Endodermal cell (in vitro differentiated cells): ENCODE data around the gene PRRX2. TPM values are rescaled to one million over a fixed set of nuclear protein-coding genes. Genes with fewer than 3 reads are reported as not detected.

Source experiments
- DNase-seq: peaks from one replicate; pipeline ENCODE4 v3.0.0-alpha.2; 2017
- H3K27ac ChIP-seq: 2 replicates; pipeline ENCODE4 v1.5.1; 2013; ENCODE audit warnings: mild to moderate bottlenecking, low read depth, low read length, moderate library complexity
- H3K27me3 ChIP-seq: 2 replicates; pipeline ENCODE4 v1.6.1; 2013; ENCODE audit warnings: mild to moderate bottlenecking, low read length, moderate library complexity; ENCODE audit not compliant: insufficient read depth, control insufficient read depth, poor library complexity, severe bottlenecking
- H3K36me3 ChIP-seq: 2 replicates; pipeline ENCODE4 v1.7.0; 2013; ENCODE audit warnings: mild to moderate bottlenecking, low read length, moderate library complexity; ENCODE audit not compliant: control insufficient read depth, insufficient read depth
- H3K4me1 ChIP-seq: one replicate; pipeline ENCODE4 v1.7.0; 2013; ENCODE audit warnings: low read length; ENCODE audit not compliant: control insufficient read depth, insufficient read depth
- H3K4me3 ChIP-seq: 2 replicates; pipeline ENCODE4 v1.5.1; 2013; ENCODE audit warnings: mild to moderate bottlenecking, low read length, moderate library complexity
- H3K9ac ChIP-seq: 2 replicates; pipeline ENCODE4 v1.6.1; 2013; ENCODE audit warnings: mild to moderate bottlenecking, low read length, moderate library complexity; ENCODE audit not compliant: poor library complexity, severe bottlenecking; ENCODE audit errors: extremely low read depth
- H3K9me3 ChIP-seq: 2 replicates; pipeline ENCODE4 v1.6.1; 2013; ENCODE audit warnings: mild to moderate bottlenecking, low read length, moderate library complexity; ENCODE audit not compliant: control insufficient read depth
- H3K27ac Mint-ChIP-seq: 2 replicates; pipeline ENCODE4 v1.8.0; 2020; ENCODE audit warnings: mixed read lengths
- H3K27me3 Mint-ChIP-seq: 2 replicates; pipeline ENCODE4 v1.8.0; 2021; ENCODE audit warnings: mild to moderate bottlenecking, mixed read lengths; ENCODE audit not compliant: insufficient read depth
- H3K36me3 Mint-ChIP-seq: 2 replicates; pipeline ENCODE4 v1.8.0; 2020; ENCODE audit warnings: low read depth, mixed read lengths
- H3K4me1 Mint-ChIP-seq: 2 replicates; pipeline ENCODE4 v1.8.0; 2020; ENCODE audit warnings: mixed read lengths
- H3K4me3 Mint-ChIP-seq: 2 replicates; pipeline ENCODE4 v1.8.0; 2020; ENCODE audit warnings: mild to moderate bottlenecking, moderate library complexity, mixed read lengths
- H3K9me3 Mint-ChIP-seq: 2 replicates; pipeline ENCODE4 v1.8.0; 2020; ENCODE audit warnings: mild to moderate bottlenecking, mixed read lengths
- WGBS, 2 experiments: methylation state at CpG; one replicate each; pipeline versions ENCODE4 v1.1.5 to v1.1.7; 2013; ENCODE audit warnings: missing lambda C conversion rate in 2 of 2, mixed read lengths in 1 of 2; ENCODE audit not compliant: insufficient coverage in 1 of 2, insufficient read length in 1 of 2; 5-methylcytosine and 5-hydroxymethylcytosine counted together
- total RNA-seq, 2 donors: library from RNA; stranded (reverse); fragmentation: NEBNext Ultra II Directional in 1 of 2; extraction: Animal tissue kit (Norgen Biotek cat#: 25700) in 1 of 2; gene quantifications; 2 replicates in 1 of 2; 3 replicates in 1 of 2; pipeline ENCODE4 v1.2.1, GENCODE V29; 2021
- TF ChIP-seq, protein P1 (sequence below): fragments of 200-600 bp; sonication (generic); conservative IDR thresholded peaks from 2 replicates; pipeline ENCODE4 v1.5.0; 2021; ENCODE audit warnings: antibody characterized with exemption, mild to moderate bottlenecking

PRRX2 gene
- total RNA-seq, 2 donors from 2014 or later: 1.0 to 3.8 TPM

DNA sequence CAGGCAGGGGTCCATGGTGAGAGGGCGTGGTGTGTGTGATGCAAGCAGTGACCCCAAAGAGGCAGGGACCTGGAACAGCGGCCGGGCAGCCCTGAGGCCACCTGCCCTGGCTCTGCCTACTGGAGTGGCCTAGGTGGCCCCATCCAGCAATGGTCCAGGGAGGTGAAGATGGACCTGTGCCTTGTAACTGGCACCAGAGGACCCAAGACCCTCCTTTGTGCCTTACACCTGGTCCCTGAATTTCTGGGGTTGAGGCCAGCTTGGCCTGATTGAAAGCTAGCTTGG is 44.7 kb downstream of the PRRX2 start:
- TF ChIP-seq, protein P1, sequence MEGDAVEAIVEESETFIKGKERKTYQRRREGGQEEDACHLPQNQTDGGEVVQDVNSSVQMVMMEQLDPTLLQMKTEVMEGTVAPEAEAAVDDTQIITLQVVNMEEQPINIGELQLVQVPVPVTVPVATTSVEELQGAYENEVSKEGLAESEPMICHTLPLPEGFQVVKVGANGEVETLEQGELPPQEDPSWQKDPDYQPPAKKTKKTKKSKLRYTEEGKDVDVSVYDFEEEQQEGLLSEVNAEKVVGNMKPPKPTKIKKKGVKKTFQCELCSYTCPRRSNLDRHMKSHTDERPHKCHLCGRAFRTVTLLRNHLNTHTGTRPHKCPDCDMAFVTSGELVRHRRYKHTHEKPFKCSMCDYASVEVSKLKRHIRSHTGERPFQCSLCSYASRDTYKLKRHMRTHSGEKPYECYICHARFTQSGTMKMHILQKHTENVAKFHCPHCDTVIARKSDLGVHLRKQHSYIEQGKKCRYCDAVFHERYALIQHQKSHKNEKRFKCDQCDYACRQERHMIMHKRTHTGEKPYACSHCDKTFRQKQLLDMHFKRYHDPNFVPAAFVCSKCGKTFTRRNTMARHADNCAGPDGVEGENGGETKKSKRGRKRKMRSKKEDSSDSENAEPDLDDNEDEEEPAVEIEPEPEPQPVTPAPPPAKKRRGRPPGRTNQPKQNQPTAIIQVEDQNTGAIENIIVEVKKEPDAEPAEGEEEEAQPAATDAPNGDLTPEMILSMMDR: no peak
- Mint-ChIP-seq H3K9me3 (no peaks in the 10 kb centered on the region), H3K27me3 (no peaks in the 10 kb centered on the region), H3K4me1 (peaks cover 37% of the 10 kb centered on the region), H3K36me3 (no peaks in the 10 kb centered on the region), H3K4me3 (no peak overlapping the region), H3K27ac (no peak overlapping the region)
- Histone ChIP-seq H3K27me3 (no peaks in the 10 kb centered on the region), H3K27ac (no peak overlapping the region), H3K4me3 (no peak overlapping the region), H3K4me1 (peaks cover 16% of the 10 kb centered on the region), H3K9me3 (no peaks in the 10 kb centered on the region), H3K36me3 (no peaks in the 10 kb centered on the region), H3K9ac (no peak overlapping the region)
- WGBS, 2 experiments: 98 to 100% methylated on average over 2 to 3 of the region's 3 CpGs
- DNase-seq: no peak

GRCh38 chr9:129712634-129713401 is 47.4 kb downstream of the PRRX2 start:
- no peak overlapping the region for H3K4me3 Mint-ChIP-seq
- Histone ChIP-seq H3K4me1 (peaks cover 16% of the 10 kb centered on the region), H3K9me3 (no peaks in the 10 kb centered on the region), H3K9ac (no peak overlapping the region), H3K4me3 (no peak overlapping the region), H3K27me3 (no peaks in the 10 kb centered on the region), H3K36me3 (no peaks in the 10 kb centered on the region), H3K27ac (peak overlapping the region; percentile 82)
- peak; percentile 52 for DNase-seq
- TF ChIP-seq, protein P1: no peak
- peaks cover 37% of the 10 kb centered on the region for H3K4me1 Mint-ChIP-seq
- WGBS, 2 experiments: 78 to 82% methylated on average over 19 to 26 of the region's 26 CpGs
- H3K27ac Mint-ChIP-seq: peak overlapping the region; percentile 88
- no peaks in the 10 kb centered on the region for H3K9me3 Mint-ChIP-seq
- no peaks in the 10 kb centered on the region for H3K27me3 Mint-ChIP-seq
- H3K36me3 Mint-ChIP-seq: no peaks in the 10 kb centered on the region

DNA sequence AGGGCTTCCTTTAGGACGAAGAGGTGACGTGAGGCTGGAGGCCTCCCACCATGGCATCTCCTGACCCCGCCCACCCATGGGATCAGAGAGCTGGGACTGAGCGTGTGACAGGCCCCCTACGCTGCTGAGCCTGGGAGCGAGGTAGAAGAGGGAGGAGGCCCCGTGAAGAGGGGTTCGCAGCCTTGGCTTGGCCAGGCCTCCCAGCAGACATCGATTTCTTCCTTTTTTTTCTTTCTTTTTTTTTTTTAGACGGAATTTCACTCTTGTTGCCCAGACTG is 47.9 kb downstream of the PRRX2 start:
- peaks cover 16% of the 10 kb centered on the region for H3K4me1 ChIP-seq
- Mint-ChIP-seq H3K27me3 (no peaks in the 10 kb centered on the region), H3K36me3 (no peaks in the 10 kb centered on the region), H3K4me3 (no peak overlapping the region), H3K27ac (peak overlapping the region; percentile 88), H3K9me3 (no peaks in the 10 kb centered on the region), H3K4me1 (peaks cover 34% of the 10 kb centered on the region)
- H3K4me3 ChIP-seq: no peak overlapping the region
- no peaks in the 10 kb centered on the region for H3K9me3 ChIP-seq
- TF ChIP-seq, protein P1: no peak
- no peak for DNase-seq
- H3K36me3 ChIP-seq: no peaks in the 10 kb centered on the region
- no peak overlapping the region for H3K9ac ChIP-seq
- no peaks in the 10 kb centered on the region for H3K27me3 ChIP-seq
- H3K27ac ChIP-seq: no peak overlapping the region
- WGBS, 2 experiments: 92 to 95% methylated on average over 3 to 10 of the region's 10 CpGs
